Activated T-helper 1 cell treated with anti-CD3 and anti-CD28 coated beads, Interleukin-12 subunit alpha, Interleukin-12 subunit beta, Interleukin-2, Interleukin-4 antibody, amounts not matched to agents 30 ng/mL and 10 ng/mL and 1 ng/mL, durations not matched to agents 14 hours and 24 hours and 36 hours (primary cell): ENCODE data around the gene ACSM2A. TPM values are rescaled to one million over a fixed set of nuclear protein-coding genes. Genes with fewer than 3 reads are reported as not detected.
"Not testable (repeated sequence)": the region's sequence is repeated elsewhere in the genome, so short reads cannot be mapped to it uniquely, and the experiment has no call there.

ENCODE experiments used
- DNase-seq: peaks from one replicate; pipeline ENCODE4 v3.0.0; 2021; ENCODE audit warnings: low spot score
- H3K27ac Mint-ChIP-seq: one replicate; pipeline ENCODE4 v1.8.0; 2021; ENCODE audit warnings: mild to moderate bottlenecking, mixed read lengths
- H3K27me3 Mint-ChIP-seq: one replicate; pipeline ENCODE4 v1.8.0; 2022; ENCODE audit warnings: mild to moderate bottlenecking, moderate library complexity, mixed read lengths; ENCODE audit not compliant: insufficient read depth
- H3K36me3 Mint-ChIP-seq: one replicate; pipeline ENCODE4 v1.8.0; 2021; ENCODE audit warnings: low read depth, mixed read lengths
- H3K4me1 Mint-ChIP-seq: one replicate; pipeline ENCODE4 v1.8.0; 2021; ENCODE audit warnings: low read depth, mixed read lengths
- H3K4me3 Mint-ChIP-seq: one replicate; pipeline ENCODE4 v1.8.0; 2021; ENCODE audit warnings: mild to moderate bottlenecking, moderate library complexity, mixed read lengths
- H3K9me3 Mint-ChIP-seq: one replicate; pipeline ENCODE4 v1.8.0; 2021; ENCODE audit warnings: mixed read lengths
- intact Hi-C: fragments of 100-400 bp; cut with micrococcal nuclease; formaldehyde crosslinking; loops from one replicate; pipeline ENCODE4 v1.15.1; 2024
- total RNA-seq: library from RNA; stranded (reverse); gene quantifications from 2 replicates; pipeline ENCODE4 v1.2.3, GENCODE V29; 2022

The ACSM2A gene
- total RNA-seq, 1 donor from 2014 or later: not detected

GRCh38 chr16:20532284-20532792, 81.0 kb downstream of the ACSM2A start:
- intact Hi-C loops, H3K27me3 Mint-ChIP-seq, H3K4me3 Mint-ChIP-seq, DNase-seq, H3K4me1 Mint-ChIP-seq, H3K36me3 Mint-ChIP-seq, H3K9me3 Mint-ChIP-seq, H3K27ac Mint-ChIP-seq: not testable (repeated sequence)

GRCh38 chr16:20536669-20537068, 85.3 kb downstream of the ACSM2A start:
- H3K27me3 Mint-ChIP-seq, H3K9me3 Mint-ChIP-seq, intact Hi-C loops, H3K4me1 Mint-ChIP-seq, H3K4me3 Mint-ChIP-seq, H3K27ac Mint-ChIP-seq, H3K36me3 Mint-ChIP-seq, DNase-seq: not testable (repeated sequence)

Other genes starting within 250 kb of the ACSM2A start
- not detected in 2 replicates for gene GP2, start 124.0 kb upstream of the ACSM2A start, total RNA-seq
- gene UMOD, start 98.8 kb upstream of the ACSM2A start, total RNA-seq: not detected in 2 replicates
- not detected in 2 replicates for gene PDILT, start 46.8 kb upstream of the ACSM2A start, total RNA-seq
- not detected in 2 replicates for gene ACSM5, start 42.0 kb upstream of the ACSM2A start, total RNA-seq
- gene ACSM2B, start 124.8 kb downstream of the ACSM2A start, total RNA-seq: not detected in 2 replicates
- gene ACSM1, start 246.2 kb downstream of the ACSM2A start, total RNA-seq: not detected in 2 replicates